ENCODE data around the gene OR51B4. TPM values are rescaled to one million over a fixed set of nuclear protein-coding genes. Genes with fewer than 3 reads are reported as not detected.

Gene OR51B4
- total RNA-seq, 4 donors from 2014 or later = 0.42 to 1.5 (median 0.98) TPM; not detected in 1

DNA sequence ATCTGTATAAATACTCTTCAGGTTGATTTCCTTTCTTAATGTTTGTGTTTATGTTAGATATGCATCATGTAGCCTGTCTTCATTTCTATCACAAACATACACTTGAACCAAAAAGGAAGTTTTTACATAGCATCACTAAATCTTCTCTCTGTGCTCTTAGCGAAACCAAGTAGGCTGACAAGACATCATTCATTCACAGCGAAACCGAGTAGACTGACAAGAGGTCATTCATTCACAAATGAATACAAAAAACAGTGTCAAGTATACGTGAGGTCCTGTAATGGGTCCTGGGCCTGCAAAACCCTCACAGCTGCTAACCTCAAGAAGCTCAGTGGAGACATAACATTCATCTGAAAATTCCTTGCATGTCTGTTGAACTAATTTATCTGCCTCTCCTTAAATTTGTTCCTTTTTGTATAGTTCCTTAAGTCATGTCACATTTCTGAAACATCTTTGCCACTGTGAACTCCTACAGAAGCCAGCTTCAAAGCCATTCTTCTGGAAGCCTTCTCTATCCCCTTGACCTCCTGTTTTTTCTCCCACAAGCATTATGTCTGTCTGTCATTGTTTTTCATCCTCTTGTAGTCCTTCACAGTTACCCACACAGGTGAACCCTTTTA lies 22.2 kb downstream of the OR51B4 start:
- TF ChIP-seq, protein P1, sequence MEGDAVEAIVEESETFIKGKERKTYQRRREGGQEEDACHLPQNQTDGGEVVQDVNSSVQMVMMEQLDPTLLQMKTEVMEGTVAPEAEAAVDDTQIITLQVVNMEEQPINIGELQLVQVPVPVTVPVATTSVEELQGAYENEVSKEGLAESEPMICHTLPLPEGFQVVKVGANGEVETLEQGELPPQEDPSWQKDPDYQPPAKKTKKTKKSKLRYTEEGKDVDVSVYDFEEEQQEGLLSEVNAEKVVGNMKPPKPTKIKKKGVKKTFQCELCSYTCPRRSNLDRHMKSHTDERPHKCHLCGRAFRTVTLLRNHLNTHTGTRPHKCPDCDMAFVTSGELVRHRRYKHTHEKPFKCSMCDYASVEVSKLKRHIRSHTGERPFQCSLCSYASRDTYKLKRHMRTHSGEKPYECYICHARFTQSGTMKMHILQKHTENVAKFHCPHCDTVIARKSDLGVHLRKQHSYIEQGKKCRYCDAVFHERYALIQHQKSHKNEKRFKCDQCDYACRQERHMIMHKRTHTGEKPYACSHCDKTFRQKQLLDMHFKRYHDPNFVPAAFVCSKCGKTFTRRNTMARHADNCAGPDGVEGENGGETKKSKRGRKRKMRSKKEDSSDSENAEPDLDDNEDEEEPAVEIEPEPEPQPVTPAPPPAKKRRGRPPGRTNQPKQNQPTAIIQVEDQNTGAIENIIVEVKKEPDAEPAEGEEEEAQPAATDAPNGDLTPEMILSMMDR (IDR thresholded peaks at IDR 0.05) = no peak
- TF ChIP-seq POLR2A (IDR thresholded peaks at IDR 0.05) = no peak
- TF ChIP-seq EP300 (IDR thresholded peaks at IDR 0.05) = no peak
- Histone ChIP-seq H3K4me3 (no peak overlapping the region), H3K27me3 (no peaks in the 10 kb centered on the region), H3K36me3 (no peaks in the 10 kb centered on the region), H3K9me3 (no peaks in the 10 kb centered on the region), H3K27ac (no peak overlapping the region), H3K4me1 (peaks cover 0 to 7% (median 0%) of the 10 kb centered on the region in 4 donors)
- DNase-seq (ENCODE audit: low spot score in 2 of 2) = no peak
- 52 to 57% methylated on average over 4 of the region's 4 CpGs for WGBS, 2 donors

DNA sequence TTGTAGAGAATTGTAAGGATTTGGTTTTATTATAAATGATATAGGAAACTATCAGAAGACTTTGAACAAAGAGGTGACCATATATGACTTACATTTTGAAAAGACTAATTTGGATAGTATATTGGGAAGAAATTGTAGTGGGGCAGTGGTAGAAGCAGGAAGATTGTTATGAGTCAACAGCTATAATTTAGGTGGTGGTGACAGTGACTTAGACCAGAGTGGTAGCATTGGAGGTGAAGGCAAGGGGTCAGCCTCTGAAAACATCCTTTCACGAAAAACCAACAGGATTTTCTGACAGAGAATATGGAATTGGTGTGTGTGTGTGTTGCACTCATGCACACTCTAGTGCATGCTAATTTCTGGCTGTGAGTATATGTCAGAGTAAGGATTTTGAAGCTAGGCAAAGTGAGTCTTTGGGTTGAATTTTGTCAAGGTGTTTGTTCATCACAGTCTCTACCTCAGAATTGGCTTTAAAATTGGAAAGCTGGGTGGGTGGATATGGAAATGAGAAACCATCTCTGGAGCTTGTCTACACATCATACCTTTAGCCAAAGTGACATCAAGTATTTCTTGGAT lies 23.9 kb downstream of the OR51B4 start:
- Histone ChIP-seq H3K4me3 (no peak overlapping the region), H3K27ac (no peak overlapping the region), H3K9me3 (no peaks in the 10 kb centered on the region), H3K27me3 (no peaks in the 10 kb centered on the region), H3K4me1 (peaks cover 0 to 7% (median 0%) of the 10 kb centered on the region in 4 donors), H3K36me3 (no peaks in the 10 kb centered on the region)
- no peak for TF ChIP-seq EP300 (IDR thresholded peaks at IDR 0.05)
- TF ChIP-seq, protein P1 (IDR thresholded peaks at IDR 0.05) = no peak
- TF ChIP-seq POLR2A (IDR thresholded peaks at IDR 0.05) = no peak
- 70 to 89% methylated on average over 1 of the region's 1 CpG for WGBS, 2 donors
- DNase-seq (ENCODE audit: low spot score in 2 of 2) = no peak

DNA sequence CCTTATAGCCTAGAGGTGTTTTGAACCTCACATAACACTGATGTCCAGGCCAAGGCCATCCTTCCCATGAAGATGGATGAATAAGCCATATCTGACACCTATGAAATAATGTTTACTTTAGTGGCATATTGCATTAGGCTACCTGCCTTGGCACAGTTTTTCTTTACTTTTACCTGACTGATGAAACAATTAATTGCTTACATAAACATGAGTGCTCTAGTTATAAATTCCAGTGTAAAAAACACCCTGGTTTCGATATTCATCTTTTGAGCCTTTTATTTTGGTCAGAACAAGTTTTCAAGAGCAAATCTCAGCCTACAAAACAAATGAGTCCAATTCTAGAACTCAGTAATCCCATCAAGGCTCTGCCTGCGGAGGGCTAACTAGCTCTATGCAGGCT lies 25.0 kb downstream of the OR51B4 start:
- Histone ChIP-seq H3K4me1 (peaks cover 0 to 7% (median 0%) of the 10 kb centered on the region in 4 donors), H3K27me3 (no peaks in the 10 kb centered on the region), H3K4me3 (no peak overlapping the region), H3K27ac (no peak overlapping the region), H3K9me3 (no peaks in the 10 kb centered on the region), H3K36me3 (no peaks in the 10 kb centered on the region)
- no peak for DNase-seq (ENCODE audit: low spot score in 2 of 2)
- WGBS, 2 donors = 86 to 92% methylated on average over 2 of the region's 2 CpGs
- TF ChIP-seq EP300 (IDR thresholded peaks at IDR 0.05) (no peak), POLR2A (IDR thresholded peaks at IDR 0.05) (no peak)
- TF ChIP-seq, protein P1 (IDR thresholded peaks at IDR 0.05) = no peak

DNA sequence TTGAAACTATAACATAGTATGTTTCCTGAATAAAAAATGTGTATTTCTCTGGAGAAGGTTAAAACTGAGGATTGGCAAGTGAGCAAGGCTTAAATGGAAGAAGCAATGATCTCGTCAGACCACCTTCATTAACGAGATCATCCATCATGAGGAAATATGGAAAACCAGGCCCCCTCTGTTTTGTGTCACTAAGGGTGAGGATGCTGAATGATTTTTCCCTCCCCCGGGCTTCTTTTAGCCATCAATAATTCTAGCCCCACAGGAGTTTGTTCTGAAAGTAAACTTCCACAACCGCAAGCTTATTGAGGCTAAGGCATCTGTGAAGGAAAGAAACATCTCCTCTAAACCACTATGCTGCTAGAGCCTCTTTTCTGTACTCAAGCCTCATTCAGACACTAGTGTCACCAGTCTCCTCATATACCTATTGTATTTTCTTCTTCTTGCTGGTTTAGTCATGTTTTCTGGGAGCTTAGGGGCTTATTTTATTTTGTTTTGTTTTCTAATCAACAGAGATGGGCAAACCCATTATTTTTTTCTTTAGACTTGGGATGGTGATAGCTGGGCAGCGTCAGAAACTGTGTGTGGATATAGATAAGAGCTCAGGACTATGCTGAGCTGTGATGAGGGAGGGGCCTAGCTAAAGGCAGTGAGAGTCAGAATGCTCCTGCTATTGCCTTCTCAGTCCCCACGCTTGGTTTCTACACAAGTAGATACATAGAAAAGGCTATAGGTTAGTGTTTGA lies 26.2 kb downstream of the OR51B4 start:
- H3K27ac ChIP-seq = no peak overlapping the region
- no peaks in the 10 kb centered on the region for H3K36me3 ChIP-seq
- TF ChIP-seq, protein P1 (IDR thresholded peaks at IDR 0.05) = no peak
- no peak for TF ChIP-seq EP300 (IDR thresholded peaks at IDR 0.05)
- TF ChIP-seq POLR2A (IDR thresholded peaks at IDR 0.05) = no peak
- no peaks in the 10 kb centered on the region for H3K27me3 ChIP-seq
- H3K9me3 ChIP-seq = no peaks in the 10 kb centered on the region
- DNase-seq (ENCODE audit: low spot score in 2 of 2) = no peak
- no peak overlapping the region for H3K4me3 ChIP-seq
- 77 to 83% methylated on average over 6 of the region's 6 CpGs for WGBS, 2 donors
- H3K4me1 ChIP-seq = peaks cover 0 to under 1% (median 0%) of the 10 kb centered on the region in 4 donors

DNA sequence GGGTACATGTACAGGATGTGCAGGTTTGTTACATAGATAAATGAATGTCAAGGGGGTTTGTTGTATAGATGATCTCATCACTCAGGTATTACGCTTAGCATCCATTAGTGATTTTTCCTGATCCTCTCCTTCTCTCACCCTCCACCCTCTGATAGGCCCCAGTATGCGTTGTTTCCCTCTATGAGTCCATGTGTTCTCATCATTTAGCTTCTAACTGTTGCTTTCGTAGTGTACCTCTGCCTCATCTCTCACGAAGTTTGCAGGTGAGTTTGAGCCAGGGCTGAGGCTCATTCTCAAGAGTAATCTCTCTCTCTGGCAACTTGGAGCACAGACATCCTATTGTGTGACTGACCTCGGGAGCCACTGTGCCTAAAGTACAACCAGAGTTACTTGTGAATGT lies 27.4 kb downstream of the OR51B4 start:
- Histone ChIP-seq H3K4me1 (no peaks in the 10 kb centered on the region), H3K27ac (no peak overlapping the region), H3K4me3 (no peak overlapping the region), H3K27me3 (no peaks in the 10 kb centered on the region), H3K36me3 (no peaks in the 10 kb centered on the region), H3K9me3 (no peaks in the 10 kb centered on the region)
- DNase-seq (ENCODE audit: low spot score in 2 of 2) = no peak
- 59 to 65% methylated on average over 5 of the region's 5 CpGs for WGBS, 2 donors
- no peak for TF ChIP-seq EP300 (IDR thresholded peaks at IDR 0.05)
- no peak for TF ChIP-seq POLR2A (IDR thresholded peaks at IDR 0.05)
- TF ChIP-seq, protein P1 (IDR thresholded peaks at IDR 0.05) = no peak
